ENCODE measurements around the gene BICD2.
A peak's percentile ranks its signal among the peaks of the same experiment; 100 is the strongest.

BICD2 gene

DNA sequence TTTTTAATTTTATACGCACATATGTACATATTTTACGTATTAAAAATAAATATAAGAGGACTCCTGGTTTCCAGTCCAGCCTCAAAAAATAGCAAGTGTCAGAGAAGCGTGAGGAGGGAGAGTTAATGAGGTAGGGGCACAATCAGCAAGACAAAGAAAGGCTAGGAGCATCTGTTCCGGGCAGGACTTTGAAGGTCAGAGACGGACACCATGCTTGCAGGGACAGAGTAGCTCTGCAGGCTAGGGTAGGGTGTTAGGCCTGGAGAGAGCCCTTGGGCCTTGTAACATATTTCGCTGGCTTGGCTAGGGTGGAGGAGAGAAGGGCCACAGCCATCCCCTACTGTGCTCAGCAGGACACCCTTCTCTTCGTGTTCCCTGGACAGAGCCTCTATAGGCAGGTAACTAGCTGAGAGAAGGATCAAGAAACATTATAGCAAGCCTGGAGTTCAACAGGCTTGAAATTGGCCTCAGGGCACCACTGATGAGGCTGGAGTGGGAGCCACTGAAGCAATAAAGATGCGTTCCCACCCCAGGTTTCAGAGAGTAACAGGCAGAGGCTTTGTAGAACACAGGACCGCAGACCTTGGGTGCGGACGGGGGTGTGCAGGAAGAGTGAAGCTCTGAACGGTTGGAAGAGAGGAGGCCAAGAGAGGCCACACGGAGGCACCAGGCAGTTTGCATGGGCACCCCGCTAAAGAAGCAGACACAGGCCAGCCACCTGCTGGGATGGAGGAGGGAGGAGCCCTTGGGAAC lies 85.0 kb downstream of the BICD2 start:
- DNase-seq (ENCODE audit: insufficient read length, low spot score), result no peak
- no peak for FAIRE-seq

DNA sequence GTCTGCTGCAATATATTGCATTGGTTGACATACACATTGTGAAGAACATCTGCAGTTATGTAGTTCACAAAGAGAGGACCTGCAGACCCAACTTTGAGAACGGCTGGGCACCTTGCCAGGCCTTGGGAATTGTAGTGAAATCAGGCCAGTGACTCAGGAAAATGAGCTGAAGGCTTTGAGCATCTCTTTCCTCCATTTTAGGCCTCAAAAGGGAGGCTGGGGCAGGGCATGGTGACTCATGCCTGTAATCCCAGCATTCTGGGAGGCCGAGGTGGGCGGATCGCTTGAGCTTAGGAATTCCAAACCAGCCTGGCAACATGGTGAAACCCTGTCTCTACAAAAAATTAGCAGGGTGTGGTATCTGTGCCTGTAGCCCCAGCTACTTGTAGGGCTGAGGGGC lies 93.3 kb downstream of the BICD2 start:
- DNase-seq (ENCODE audit: insufficient read length, low spot score) (peak; percentile 14), FAIRE-seq (no peak)

DNA sequence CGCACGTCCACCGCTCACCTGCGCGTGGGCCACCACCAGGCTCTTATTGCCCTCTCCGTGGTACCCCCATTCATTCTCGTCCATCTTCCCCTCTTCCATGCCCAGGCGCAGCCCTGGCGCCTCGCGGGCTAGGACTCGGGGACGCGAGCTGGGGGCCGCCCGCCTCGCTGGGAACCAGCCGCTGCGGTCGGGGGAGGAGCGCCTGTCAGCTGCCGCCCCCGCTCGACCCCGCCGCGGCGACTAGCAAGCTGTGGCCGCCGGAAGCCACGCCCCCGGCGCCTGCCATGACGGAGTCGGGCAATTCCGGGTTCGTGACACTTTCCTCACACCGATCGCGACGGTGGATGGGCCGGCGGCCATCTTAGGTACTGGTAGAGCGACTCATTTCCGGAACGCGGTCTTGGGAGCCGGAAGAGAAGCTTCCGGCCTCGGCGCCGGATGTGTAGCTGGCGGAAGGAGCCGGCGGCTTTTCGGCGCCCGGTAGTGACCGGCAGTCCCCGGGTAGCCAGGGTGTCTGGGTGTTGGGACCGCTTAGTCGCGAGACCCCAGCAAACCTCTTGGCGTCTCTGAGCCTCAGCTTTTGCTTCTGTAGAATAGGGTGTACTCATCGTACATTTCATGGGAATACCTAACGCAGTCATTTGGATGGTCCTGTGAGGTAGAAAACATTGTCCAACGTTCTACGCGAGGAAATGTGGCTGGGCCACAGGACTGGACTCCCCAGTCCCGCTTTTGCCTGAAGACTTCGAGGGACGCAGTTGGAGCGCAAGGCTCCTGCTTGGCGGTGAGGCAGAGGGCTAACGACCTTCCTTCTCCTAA lies 94.5 kb downstream of the BICD2 start, which contains the start of gene IPPK:
IPPK (minus strand) TSS at position 242 of the 819 bp plus-strand sequence; CDS start at position 99, 143 bp downstream.
- FAIRE-seq (no peak), DNase-seq (ENCODE audit: insufficient read length, low spot score) (peak; percentile 95)

DNA sequence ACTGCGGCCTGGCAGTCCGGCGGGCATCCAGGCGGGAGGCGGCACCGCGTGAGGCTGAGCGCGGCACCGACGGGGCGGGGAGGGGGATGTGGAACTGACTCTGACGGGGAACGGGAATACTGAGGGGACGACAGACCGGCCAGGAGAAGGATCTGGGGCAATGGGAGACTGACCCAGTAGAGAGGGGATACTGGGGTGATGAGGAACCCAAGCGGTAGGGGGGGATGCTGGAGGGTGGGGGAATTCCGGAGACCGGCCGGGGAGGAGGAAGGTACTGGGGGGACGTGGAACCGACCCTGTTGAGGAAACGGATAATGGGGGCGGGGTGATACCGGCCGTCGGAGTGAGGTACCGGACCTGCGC lies 95.1 kb downstream of the BICD2 start:
- DNase-seq (ENCODE audit: insufficient read length, low spot score) (no peak), FAIRE-seq (no peak)

DNA sequence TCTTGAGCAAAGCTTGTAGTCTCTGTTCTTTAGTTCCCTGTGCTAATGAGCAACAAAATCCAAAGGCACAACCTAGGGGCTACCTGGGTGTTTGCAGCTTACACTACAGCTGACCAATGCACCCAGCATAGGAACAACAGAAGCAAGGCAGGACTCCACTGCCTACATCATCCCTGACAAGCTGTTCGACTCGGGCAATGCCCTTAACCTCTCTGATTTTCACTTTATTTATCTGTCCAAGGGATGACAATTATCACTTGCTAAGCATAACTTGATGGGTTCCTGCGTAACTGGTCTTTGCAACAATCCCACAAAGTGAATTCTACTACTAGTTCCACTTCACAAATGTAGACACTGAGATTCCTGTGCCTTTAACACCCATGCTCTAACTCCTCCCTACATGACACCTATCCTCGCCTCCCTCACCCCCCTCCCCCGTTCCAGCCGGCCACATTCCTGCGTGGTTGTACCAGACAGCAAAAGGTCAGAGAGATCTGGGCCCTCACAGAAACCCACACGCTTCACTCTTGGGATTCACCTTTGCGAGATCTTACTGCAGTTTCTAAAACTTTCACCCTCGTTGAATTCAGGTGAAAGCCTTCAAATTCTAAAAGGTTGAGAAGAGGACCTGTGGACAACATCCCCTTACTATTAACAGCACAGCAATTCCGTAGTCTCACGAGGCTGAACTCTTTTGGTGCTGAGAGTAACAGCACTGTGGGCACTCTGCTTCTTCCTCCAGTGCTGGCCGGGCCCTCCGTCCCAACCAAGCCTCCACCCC lies 95.7 kb downstream of the BICD2 start:
- FAIRE-seq (no peak), DNase-seq (ENCODE audit: insufficient read length, low spot score) (peak; percentile 51)

DNA sequence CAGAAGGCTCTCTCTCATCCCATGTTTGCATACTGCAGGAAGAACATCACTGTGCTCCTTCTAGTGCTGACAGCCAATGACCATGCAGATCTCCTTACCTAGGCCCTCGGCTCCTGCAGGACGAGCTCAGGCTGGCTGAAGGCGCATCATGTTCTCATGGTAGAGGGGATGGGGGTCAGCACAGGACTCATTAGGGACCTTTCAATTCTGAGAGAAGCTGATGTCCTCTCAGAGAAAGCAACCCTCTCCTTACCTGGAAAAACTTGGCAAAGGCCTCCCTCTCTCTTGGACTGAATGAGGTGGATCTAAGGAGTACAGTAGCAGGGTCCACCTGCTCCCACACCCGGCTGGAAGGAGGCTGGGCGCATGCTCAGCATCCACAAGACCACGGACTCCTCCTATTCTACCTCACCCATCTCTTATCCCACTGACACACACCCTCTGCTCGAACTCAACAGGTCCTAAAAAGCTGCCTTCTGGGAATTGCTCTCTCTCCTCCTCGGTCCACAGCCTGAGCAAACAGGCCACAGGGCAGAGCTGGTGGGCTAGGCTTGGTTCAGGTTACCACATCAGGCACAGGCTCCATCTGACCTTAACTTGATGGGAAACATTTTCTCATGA lies 97.6 kb downstream of the BICD2 start:
- FAIRE-seq, result no peak
- no peak for DNase-seq (ENCODE audit: insufficient read length, low spot score)

DNA sequence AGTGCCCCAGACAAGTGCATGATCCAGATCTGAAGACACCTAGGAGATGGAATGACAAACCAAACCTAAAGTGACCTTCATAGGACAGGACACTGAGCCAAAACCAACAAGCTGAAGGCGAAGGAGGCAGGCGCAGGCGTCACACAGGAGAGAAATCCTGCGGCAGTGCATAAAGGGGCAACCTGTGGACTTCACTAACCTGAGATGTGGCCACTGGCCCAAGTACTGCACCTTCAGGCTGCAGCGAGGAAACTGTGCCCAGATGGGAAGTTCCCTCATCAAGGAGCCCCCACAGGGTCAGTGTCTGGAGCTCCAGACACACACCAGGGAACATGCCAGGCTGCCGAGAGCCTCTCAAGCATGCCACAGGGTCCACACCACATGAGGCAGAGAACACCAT lies 98.4 kb downstream of the BICD2 start:
- FAIRE-seq (no peak), DNase-seq (ENCODE audit: insufficient read length, low spot score) (no peak)

DNA sequence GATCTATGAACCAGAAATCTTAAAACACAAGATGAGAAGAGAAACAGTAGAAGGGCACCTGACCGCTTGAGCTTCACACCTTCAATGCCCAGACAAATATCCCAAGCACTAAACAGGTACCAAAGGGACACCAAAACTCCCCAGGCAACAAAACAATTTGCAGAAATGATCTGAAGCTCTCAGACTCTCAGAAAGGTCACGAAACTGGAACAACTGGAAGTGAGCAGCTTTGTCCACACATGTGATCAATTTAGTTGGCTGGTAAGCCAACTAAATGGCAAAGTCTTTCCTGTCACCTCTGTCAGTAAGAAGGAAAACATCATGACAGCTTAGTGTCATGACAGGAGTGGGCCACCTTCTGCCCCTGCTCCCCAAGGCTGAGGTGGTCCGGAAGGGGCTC lies 98.8 kb downstream of the BICD2 start:
- FAIRE-seq (no peak), DNase-seq (ENCODE audit: insufficient read length, low spot score) (no peak)

DNA sequence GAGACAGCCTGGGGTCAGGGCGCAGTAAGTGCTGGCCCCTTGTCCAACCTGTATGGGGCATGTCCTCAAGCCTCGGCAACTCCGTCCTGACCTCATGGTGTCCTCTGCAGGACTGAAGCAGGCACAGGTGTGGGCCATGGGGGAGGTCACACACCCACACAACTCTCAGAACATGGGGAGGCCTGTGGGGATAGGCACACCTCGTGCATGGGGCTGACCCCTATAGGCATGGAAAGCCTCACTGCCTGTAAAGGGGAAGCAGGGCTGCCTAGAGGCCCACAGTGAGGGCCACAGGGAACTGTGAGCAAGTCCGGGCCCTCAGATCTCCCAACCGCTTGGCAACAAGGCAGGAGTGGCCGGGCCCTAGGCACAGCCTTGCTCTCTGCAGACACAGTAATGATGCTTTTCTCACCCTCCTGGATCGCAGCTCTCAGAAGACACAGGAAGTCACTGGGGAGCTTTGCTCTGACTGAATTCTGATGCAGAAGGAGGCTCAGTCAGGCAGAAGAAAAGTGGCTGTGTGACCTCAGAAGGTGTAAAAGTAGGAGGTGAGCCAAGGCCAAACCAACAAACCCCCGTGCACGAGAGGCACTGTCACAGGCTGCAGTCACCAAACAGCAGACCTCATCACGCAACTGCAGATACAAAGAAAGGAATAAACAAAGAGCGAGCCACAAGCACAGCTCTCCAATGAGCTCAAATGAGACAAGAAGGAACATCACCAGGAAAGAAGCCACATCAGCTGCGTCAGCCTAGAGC lies 100.1 kb downstream of the BICD2 start:
- no peak for FAIRE-seq
- no peak for DNase-seq (ENCODE audit: insufficient read length, low spot score)

DNA sequence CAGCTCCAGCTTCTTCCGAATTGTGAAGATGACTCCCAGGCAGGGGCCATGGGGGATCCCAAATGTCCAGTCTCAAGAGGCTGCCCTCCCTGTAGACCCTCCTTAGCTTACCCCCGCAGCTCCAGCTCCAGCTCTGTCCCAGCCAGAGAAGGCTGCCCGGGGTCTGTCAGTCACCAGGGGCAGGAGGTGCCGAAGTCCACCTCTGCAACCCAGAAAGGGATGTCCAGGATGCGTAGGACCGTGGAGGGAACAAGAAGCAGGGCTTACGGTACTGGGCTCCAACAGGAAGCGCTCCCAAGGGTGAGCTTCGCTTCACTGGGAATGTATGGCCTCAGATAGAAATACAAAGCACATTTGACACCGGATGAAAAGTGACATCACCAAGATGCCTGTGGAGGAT lies 100.7 kb downstream of the BICD2 start:
- no peak for FAIRE-seq

DNA sequence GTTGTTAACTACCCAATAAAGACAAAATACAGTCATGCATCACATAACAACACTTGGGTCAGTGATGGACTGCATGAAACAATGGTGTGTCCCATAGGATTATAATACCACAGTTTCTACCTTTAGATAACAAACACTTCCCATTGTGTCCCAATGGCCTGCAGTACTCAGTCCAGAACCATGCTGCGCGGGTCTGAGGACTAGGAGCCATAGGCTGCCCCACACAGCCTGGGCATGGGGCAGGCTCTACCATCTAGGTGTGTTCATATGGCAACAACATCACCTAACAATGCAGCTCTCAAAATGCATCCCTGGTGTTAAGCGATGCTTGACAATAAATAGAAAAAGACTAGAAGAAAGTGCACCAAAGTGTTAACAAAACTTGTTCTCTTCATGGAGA lies 101.5 kb downstream of the BICD2 start:
- DNase-seq (ENCODE audit: insufficient read length, low spot score), result no peak
- FAIRE-seq, result no peak

More for the DNA sequence above, 100.7 kb downstream of the BICD2 start:
- DNase-seq (ENCODE audit: insufficient read length, low spot score), result no peak

DNA sequence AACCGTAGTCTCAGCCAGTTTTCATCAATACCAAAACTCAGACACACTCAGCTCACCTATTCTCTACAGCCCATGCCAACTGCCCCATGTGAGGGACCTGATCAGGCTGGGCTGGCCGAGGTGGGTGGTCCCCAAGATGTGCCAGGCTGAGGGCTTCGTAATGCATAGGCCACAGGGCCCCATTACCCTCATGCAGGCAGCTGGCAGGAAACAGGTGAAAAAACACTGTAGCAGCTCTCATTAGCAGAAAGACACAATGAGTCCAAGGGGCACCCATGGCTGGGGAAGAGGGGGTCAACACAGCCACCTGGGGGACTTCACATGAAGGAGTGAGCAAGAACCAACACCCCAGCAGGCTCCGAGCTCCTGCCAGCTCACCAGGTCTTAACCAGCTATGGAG lies 102.9 kb downstream of the BICD2 start:
- DNase-seq (ENCODE audit: insufficient read length, low spot score) (no peak), FAIRE-seq (no peak)

Data from HTR-8/SVneo (cell line).